KOPT-K1 (cell line): ENCODE data around the gene SEPTIN10.

Source experiments
- H3K27ac ChIP-seq: fragments of 200-600 bp; sonication (generic); 2 replicates; pipeline ENCODE4 v1.5.1; 2016; ENCODE audit warnings: antibody characterized with exemption, mild to moderate bottlenecking, low read depth, low read length; ENCODE audit not compliant: poor library complexity, severe bottlenecking
- H3K36me3 ChIP-seq: fragments of 200-600 bp; sonication (generic); 2 replicates; pipeline ENCODE4 v1.5.1; 2017; ENCODE audit warnings: antibody characterized with exemption, mild to moderate bottlenecking, low read length, moderate library complexity; ENCODE audit not compliant: insufficient read depth
- H3K9me3 ChIP-seq: fragments of 200-600 bp; sonication (generic); 2 replicates; pipeline ENCODE4 v1.5.1; 2017; ENCODE audit warnings: antibody characterized with exemption, low read length, mild to moderate bottlenecking; ENCODE audit not compliant: insufficient read depth, poor library complexity, severe bottlenecking

The SEPTIN10 gene

DNA sequence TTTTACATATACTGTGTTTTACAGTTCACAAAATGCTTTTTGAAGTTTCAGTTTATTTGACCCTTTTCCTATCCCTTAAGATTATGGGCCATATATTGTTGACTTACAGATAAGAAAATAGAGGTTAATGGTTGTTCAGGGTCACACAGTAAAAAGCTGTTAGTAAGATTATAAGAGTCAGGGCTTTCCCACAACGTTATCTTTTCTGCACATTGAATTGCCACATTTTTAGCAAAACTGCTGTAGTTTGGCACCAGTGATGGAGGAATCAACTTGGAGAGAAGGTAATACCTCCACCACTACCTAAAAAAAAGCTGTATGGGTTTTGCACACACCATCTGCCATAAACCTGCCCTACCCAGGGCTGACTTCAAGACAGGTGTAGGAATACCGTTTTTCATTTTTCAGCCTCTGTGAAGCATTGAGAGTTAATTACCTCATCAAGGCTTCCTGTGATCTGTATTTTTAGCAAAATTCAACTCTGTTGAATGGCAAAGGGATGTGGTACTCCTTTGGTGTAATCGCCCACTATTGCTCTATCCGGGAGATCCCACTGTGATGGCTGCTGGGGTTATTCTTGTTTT, 5.4 kb upstream of the SEPTIN10 start:
- Histone ChIP-seq H3K36me3 (no peaks in the 10 kb centered on the region), H3K9me3 (peaks cover 6% of the 10 kb centered on the region), H3K27ac (no peak overlapping the region)

DNA sequence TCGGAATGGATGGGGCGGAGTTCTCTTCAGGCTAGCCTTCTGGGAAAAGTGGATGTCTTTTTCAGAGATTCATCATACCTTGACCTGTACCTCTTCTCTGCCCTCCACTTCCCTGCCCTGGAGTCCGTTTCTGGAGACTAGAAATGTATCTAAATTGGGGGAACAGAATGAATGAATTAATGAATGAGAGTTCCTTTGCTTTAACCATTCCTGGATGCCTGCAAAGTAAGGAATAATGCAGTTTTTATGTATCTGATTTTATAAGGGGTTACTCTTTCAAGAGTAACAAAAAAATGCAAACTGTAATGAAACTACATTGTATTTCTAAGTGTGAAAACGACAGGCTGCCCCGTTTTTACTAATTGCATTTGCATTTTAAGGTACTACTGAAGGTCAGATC, 2.4 kb upstream of the SEPTIN10 start:
- Histone ChIP-seq H3K9me3 (peaks cover 6% of the 10 kb centered on the region), H3K36me3 (no peaks in the 10 kb centered on the region), H3K27ac (no peak overlapping the region)

DNA sequence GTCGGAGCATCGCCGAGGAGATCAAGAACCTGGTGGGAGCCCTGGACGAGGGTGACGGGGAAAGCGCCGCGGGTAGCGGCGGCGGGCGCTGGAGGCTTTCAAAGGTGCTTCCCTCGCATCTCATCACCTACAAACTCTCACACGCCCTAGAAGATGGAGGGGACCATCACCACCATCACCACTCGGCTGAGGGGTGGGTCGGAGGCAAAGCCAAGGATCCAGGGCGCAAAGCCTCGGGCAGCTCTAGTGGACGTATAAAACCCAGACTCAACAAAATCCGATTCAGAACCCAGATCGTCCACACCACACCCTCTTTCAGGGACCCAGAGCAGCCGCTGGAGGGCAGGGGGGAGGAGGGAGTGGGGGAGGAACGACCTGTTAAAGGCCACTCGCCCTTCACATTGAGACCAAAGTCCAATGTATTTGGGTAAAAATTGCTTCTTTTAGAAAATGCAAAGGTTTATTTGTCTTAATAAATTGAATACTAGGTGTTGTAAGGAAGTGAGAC, 1.9 kb upstream of the SEPTIN10 start:
- Histone ChIP-seq H3K36me3 (no peaks in the 10 kb centered on the region), H3K9me3 (peaks cover 6% of the 10 kb centered on the region), H3K27ac (no peak overlapping the region)

DNA sequence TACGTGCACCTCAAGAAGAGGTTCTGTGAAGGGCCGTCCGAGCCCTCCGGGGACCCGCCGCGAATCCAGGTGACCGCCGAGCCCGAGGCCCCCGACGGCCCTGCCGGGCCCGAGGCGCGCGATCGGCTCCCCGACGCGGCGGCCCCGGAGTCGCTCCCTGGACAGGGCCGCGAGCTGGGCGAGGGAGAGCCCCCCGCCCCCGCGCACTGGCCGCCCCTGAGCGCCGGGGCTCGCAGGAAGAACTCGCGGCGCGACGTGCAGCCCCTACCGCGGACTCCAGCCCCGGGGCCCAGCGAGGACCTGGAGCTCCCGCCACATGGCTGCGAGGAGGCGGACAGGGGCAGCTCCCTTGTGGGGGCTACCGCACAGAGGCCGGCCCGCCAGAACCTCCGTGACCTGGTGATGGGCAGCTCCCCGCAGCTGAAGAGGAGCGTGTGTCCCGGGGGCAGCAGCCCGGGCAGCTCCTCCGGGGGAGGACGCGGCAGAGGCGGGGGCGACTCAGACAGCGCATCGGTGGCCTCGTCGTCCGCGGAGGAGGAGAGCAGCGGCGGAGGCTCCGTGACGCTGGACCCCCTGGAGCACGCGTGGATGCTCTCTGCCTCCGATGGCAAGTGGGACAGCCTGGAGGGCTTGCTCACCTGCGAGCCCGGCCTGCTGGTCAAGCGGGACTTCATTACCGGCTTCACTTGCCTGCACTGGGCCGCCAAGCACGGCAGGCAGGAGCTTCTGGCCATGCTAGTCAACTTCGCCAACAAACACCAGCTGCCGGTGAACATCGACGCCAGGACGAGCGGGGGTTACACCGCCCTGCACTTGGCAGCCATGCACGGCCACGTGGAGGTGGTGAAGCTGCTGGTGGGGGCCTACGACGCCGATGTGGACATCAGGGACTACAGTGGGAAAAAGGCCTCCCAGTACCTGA, 1.2 kb upstream of the SEPTIN10 start:
- peaks cover 6% of the 10 kb centered on the region for H3K9me3 ChIP-seq
- no peaks in the 10 kb centered on the region for H3K36me3 ChIP-seq
- H3K27ac ChIP-seq = no peak overlapping the region

GRCh38 chr2:109613081-109613921, 465 bp downstream of the SEPTIN10 start:
- peaks cover 6% of the 10 kb centered on the region for H3K9me3 ChIP-seq
- no peak overlapping the region for H3K27ac ChIP-seq
- no peaks in the 10 kb centered on the region for H3K36me3 ChIP-seq

GRCh38 chr2:109611467-109612095, 2.2 kb downstream of the SEPTIN10 start:
- Histone ChIP-seq H3K9me3 (peaks cover 6% of the 10 kb centered on the region), H3K36me3 (no peaks in the 10 kb centered on the region), H3K27ac (no peak overlapping the region)

GRCh38 chr2:109609352-109610024, 4.3 kb downstream of the SEPTIN10 start:
- Histone ChIP-seq H3K27ac (no peak overlapping the region), H3K36me3 (no peaks in the 10 kb centered on the region), H3K9me3 (no peaks in the 10 kb centered on the region)

GRCh38 chr2:109607766-109608165, 6.0 kb downstream of the SEPTIN10 start:
- no peaks in the 10 kb centered on the region for H3K9me3 ChIP-seq
- H3K36me3 ChIP-seq = no peaks in the 10 kb centered on the region
- H3K27ac ChIP-seq = no peak overlapping the region

GRCh38 chr2:109604597-109604996, 9.2 kb downstream of the SEPTIN10 start:
- Histone ChIP-seq H3K9me3 (no peaks in the 10 kb centered on the region), H3K27ac (no peak overlapping the region), H3K36me3 (no peaks in the 10 kb centered on the region)

DNA sequence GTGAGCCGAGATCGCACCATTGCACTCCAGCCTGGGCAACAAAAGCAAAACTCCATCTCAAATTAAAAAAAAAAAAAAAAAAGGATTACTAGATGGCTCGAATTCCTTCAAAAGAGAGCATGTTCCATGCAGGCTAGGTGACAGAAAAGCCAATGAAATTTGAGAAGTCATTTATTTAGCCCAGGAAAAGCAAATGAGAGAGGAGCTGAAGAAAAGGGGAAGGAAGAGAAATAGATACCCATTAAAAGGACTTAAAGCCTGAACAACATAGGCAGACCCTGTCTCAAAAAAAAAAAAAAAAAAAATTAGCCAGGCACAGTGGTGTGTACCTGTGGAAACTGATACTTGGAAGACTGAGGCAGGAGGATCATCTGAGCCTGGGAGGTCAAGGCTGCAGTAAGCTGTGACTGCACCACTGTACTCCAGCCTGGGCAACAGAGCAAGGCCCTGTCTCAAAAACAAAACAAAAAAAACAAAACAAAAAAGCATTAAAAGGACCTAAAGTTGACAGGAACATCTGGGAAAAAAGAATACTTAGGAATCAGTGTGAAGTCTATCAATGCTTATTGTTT, 11.1 kb downstream of the SEPTIN10 start:
- H3K27ac ChIP-seq = no peak overlapping the region
- no peaks in the 10 kb centered on the region for H3K9me3 ChIP-seq
- no peaks in the 10 kb centered on the region for H3K36me3 ChIP-seq

DNA sequence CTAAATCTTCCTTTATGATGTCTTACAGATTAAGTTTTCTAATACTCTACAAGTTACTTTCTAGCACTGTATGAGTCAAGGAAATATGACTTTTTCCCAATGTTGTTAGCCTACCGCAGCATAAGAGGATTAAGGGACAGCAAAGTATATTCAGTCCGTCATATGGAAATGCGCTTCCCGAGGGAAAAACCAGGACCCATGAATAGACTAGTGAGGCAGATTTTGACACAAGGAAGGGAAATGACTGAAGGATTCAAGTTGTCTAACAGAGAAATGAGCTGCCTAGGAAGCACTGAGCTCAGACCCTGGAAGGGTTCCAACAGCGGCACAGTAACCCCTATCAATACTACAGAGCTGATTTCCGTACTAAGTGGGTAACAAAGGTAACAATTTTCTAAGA, 12.0 kb downstream of the SEPTIN10 start:
- Histone ChIP-seq H3K27ac (no peak overlapping the region), H3K9me3 (no peaks in the 10 kb centered on the region), H3K36me3 (no peaks in the 10 kb centered on the region)

DNA sequence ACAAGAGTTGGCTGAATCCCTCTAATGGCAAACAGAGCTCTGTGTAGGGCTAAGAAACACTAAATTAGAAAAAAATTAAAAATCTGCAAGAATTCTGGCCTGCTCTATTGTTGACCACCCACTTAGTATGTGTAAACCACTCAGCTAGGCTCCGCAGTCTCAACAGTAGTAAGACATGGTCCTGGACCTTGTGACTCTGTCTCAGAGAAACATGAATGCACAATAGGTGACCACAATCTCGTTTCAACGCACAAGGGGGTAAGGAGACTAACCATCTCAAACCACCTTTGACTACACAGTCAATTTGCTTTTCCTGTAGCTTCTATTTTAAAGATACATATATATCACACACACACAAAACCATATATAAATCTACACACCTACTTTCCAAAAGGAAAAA, 16.5 kb downstream of the SEPTIN10 start:
- H3K27ac ChIP-seq = no peak overlapping the region
- H3K36me3 ChIP-seq = no peaks in the 10 kb centered on the region
- no peaks in the 10 kb centered on the region for H3K9me3 ChIP-seq

- H3K9me3 ChIP-seq = no peaks in the 10 kb centered on the region
- H3K36me3 ChIP-seq = no peaks in the 10 kb centered on the region
- no peak overlapping the region for H3K27ac ChIP-seq
Measured at GRCh38 chr2:109595644-109596043, 18.1 kb downstream of the SEPTIN10 start.
